Breast epithelium (tissue), 4 donors: Measurements from ENCODE around the gene DPYSL4. TPM values are rescaled to one million over a fixed set of nuclear protein-coding genes. Genes with fewer than 3 reads are reported as not detected.

ENCODE experiments used
- DNase-seq, 2 donors: peaks; one replicate each; pipeline ENCODE4 v3.0.0-alpha.2; 2019; ENCODE audit warnings: low spot score in 2 of 2
- H3K27ac ChIP-seq, 2 donors: fragments of 200-600 bp; sonication (generic) in 1 of 2; one replicate each; pipeline ENCODE4 v1.5.1; 2016 to 2019; ENCODE audit warnings: mild to moderate bottlenecking in 1 of 2
- H3K27me3 ChIP-seq, 2 donors: fragments of 200-600 bp; sonication (generic) in 1 of 2; one replicate each; pipeline versions ENCODE4 v1.5.1 to v1.6.0; 2017 to 2019; ENCODE audit warnings: control low read depth in 1 of 2, mild to moderate bottlenecking in 1 of 2
- H3K36me3 ChIP-seq: fragments of 200-600 bp; one replicate; pipeline ENCODE4 v1.5.1; 2019
- H3K4me1 ChIP-seq, 2 donors: fragments of 200-600 bp; sonication (generic); one replicate each; pipeline ENCODE4 v1.5.1; 2016 to 2019; ENCODE audit warnings: control low read depth in 1 of 2
- H3K4me3 ChIP-seq, 3 donors: fragments of 200-600 bp; sonication (generic); 1 replicate in 2 of 3; 2 replicates in 1 of 3; pipeline ENCODE4 v1.5.1; 2016 to 2019; ENCODE audit warnings: mild to moderate bottlenecking in 3 of 3, moderate library complexity in 2 of 3
- H3K9me3 ChIP-seq, 2 donors: fragments of 200-600 bp; sonication (generic) in 1 of 2; one replicate each; pipeline ENCODE4 v1.5.1; 2016 to 2019; ENCODE audit warnings: control low read depth in 1 of 2
- POLR2A ChIP-seq: fragments of 450-650 bp; IDR thresholded peaks from one replicate; pipeline ENCODE4 v1.6.1; 2016; ENCODE audit warnings: antibody characterized with exemption, mild to moderate bottlenecking, moderate library complexity
- POLR2AphosphoS5 ChIP-seq, 3 donors: sonication (generic); formaldehyde crosslinking; IDR thresholded peaks; one replicate each; pipeline ENCODE4 v1.6.1; 2017; ENCODE audit warnings: antibody characterized with exemption in 3 of 3
- intact Hi-C: fragments of 100-400 bp; cut with DNase I; formaldehyde crosslinking; loops from one replicate; pipeline ENCODE4 v1.15.1; 2023; ENCODE audit warnings: low total_unique reads
- total RNA-seq, 3 donors: library from RNA; depleted of rRNA; stranded (reverse); fragments of >200 nt; gene quantifications; one replicate each; pipeline ENCODE4 v1.1.0, GENCODE V29; 2016
- TF ChIP-seq, protein P1 (sequence below), 3 donors: fragments of 450-650 bp; IDR thresholded peaks; one replicate each; pipeline ENCODE4 v1.5.1; 2016 to 2017; ENCODE audit warnings: antibody characterized with exemption in 3 of 3, mild to moderate bottlenecking in 3 of 3, moderate library complexity in 3 of 3

Gene DPYSL4
- total RNA-seq, 3 donors from 2014 or later = 1.9 to 2.3 (median 2.1) TPM

DNA sequence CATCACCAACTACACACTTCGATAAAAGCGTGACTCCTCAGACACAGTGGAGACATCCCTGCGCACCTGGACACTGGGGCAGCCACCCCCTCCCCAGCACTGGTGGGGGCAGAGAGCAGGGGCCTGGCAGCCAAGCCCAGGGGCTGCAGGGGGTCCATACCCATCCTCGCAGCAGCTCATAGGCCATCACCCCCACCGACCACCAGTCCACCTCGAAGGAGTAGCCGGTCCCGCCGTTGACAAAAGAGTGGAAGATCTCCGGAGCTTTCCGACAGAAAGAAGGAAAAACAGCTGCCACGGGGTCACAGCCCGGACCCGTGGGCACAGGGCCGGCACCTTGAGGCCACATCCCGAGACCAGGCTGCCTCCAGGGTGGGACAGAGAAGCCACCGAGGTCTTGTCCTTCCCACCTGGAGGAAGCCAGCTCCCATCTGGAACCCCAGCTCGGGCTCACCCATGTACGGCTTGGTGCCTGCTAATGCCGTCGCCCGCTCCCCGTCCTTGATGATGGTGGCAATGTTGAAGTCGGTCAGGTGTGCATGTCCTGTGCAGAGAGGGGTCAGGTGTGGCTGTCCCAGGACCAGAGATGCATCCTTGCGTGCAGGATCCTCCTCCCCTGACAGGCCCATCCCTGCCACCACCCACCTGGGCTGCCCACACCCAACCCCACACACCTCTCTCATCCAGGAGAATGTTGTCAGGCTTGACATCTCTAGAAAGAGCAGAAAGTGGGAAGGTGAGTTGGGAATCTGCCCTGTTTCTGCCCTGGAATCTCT, 38.5 kb downstream of the DPYSL4 start:
- Histone ChIP-seq H3K4me1 (no peaks in the 10 kb centered on the region), H3K27me3 (no peaks in the 10 kb centered on the region), H3K4me3 (no peak overlapping the region), H3K27ac (no peak overlapping the region), H3K9me3 (no peaks in the 10 kb centered on the region), H3K36me3 (no peaks in the 10 kb centered on the region)
- TF ChIP-seq, protein P1, sequence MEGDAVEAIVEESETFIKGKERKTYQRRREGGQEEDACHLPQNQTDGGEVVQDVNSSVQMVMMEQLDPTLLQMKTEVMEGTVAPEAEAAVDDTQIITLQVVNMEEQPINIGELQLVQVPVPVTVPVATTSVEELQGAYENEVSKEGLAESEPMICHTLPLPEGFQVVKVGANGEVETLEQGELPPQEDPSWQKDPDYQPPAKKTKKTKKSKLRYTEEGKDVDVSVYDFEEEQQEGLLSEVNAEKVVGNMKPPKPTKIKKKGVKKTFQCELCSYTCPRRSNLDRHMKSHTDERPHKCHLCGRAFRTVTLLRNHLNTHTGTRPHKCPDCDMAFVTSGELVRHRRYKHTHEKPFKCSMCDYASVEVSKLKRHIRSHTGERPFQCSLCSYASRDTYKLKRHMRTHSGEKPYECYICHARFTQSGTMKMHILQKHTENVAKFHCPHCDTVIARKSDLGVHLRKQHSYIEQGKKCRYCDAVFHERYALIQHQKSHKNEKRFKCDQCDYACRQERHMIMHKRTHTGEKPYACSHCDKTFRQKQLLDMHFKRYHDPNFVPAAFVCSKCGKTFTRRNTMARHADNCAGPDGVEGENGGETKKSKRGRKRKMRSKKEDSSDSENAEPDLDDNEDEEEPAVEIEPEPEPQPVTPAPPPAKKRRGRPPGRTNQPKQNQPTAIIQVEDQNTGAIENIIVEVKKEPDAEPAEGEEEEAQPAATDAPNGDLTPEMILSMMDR (IDR thresholded peaks at IDR 0.05) = no peak
- no peak for TF ChIP-seq POLR2AphosphoS5 (IDR thresholded peaks at IDR 0.05)
- no peak for TF ChIP-seq POLR2A
- intact Hi-C loops = loop anchor here (10.0 kb wide), 1 partner anchor 230 kb away; no protein-coding TSS in a partner anchor
- DNase-seq = no peak

- no peaks in the 10 kb centered on the region for H3K36me3 ChIP-seq
- TF ChIP-seq POLR2A (no peak), POLR2AphosphoS5 (IDR thresholded peaks at IDR 0.05) (no peak)
- TF ChIP-seq, protein P1 (IDR thresholded peaks at IDR 0.05) = no peak
- DNase-seq = no peak
- no peak overlapping the region for H3K27ac ChIP-seq
- no peaks in the 10 kb centered on the region for H3K4me1 ChIP-seq
- intact Hi-C loops = loop anchor here (10.0 kb wide), 1 partner anchor 229 kb away; no protein-coding TSS in a partner anchor
- H3K27me3 ChIP-seq = no peaks in the 10 kb centered on the region
- H3K4me3 ChIP-seq = no peak overlapping the region
- H3K9me3 ChIP-seq = no peaks in the 10 kb centered on the region
Observed at GRCh38 chr10:132225849-132226205, 39.1 kb downstream of the DPYSL4 start.

GRCh38 chr10:132226586-132227405, 40.0 kb downstream of the DPYSL4 start:
- no peaks in the 10 kb centered on the region for H3K4me1 ChIP-seq
- intact Hi-C loops = loop anchor here (10.0 kb wide), 1 partner anchor 228 kb away; no protein-coding TSS in a partner anchor

GRCh38 chr10:132227851-132228390, 41.2 kb downstream of the DPYSL4 start:
- Histone ChIP-seq H3K36me3 (no peaks in the 10 kb centered on the region), H3K9me3 (no peaks in the 10 kb centered on the region), H3K4me1 (no peaks in the 10 kb centered on the region), H3K27ac (no peak overlapping the region), H3K4me3 (no peak overlapping the region), H3K27me3 (no peaks in the 10 kb centered on the region)
- TF ChIP-seq POLR2AphosphoS5 (IDR thresholded peaks at IDR 0.05) = no peak
- no peak for TF ChIP-seq POLR2A
- TF ChIP-seq, protein P1 (IDR thresholded peaks at IDR 0.05) = no peak
- no peak for DNase-seq
- intact Hi-C loops = loop anchor here (10.0 kb wide), 1 partner anchor 227 kb away; no protein-coding TSS in a partner anchor

More at GRCh38 chr10:132226586-132227405, 40.0 kb downstream of the DPYSL4 start:
- Histone ChIP-seq H3K36me3 (no peaks in the 10 kb centered on the region), H3K9me3 (no peaks in the 10 kb centered on the region), H3K27ac (no peak overlapping the region), H3K27me3 (no peaks in the 10 kb centered on the region), H3K4me3 (no peak overlapping the region)
- no peak for DNase-seq
- TF ChIP-seq POLR2AphosphoS5 (IDR thresholded peaks at IDR 0.05) = no peak
- TF ChIP-seq, protein P1 (IDR thresholded peaks at IDR 0.05) = no peak
- no peak for TF ChIP-seq POLR2A
